ENCODE results near the gene MARK1. TPM values are rescaled to one million over a fixed set of nuclear protein-coding genes. Genes with fewer than 3 reads are reported as not detected.
"Not testable (repeated sequence)": the region's sequence is repeated elsewhere in the genome, so short reads cannot be mapped to it uniquely, and the experiment has no call there.

Gene MARK1
- total RNA-seq, 4 donors from 2014 or later = 3.2 to 14.9 (median 11.0) TPM

GRCh38 chr1:220594356-220594755, 66.4 kb downstream of the MARK1 start:
- no peaks in the 10 kb centered on the region for H3K27me3 ChIP-seq
- no peak overlapping the region for H3K4me3 ChIP-seq
- TF ChIP-seq POLR2A (IDR thresholded peaks at IDR 0.05) (no peak), CTCF (IDR thresholded peaks at IDR 0.05) (no peak)
- H3K36me3 ChIP-seq = no peaks in the 10 kb centered on the region
- intact Hi-C loops (cut with DNase I; ENCODE audit: low total_unique reads) = no loop called here
- no peaks in the 10 kb centered on the region for H3K9me3 ChIP-seq
- no peaks in the 10 kb centered on the region for H3K4me1 ChIP-seq
- no peak for DNase-seq
- H3K27ac ChIP-seq = no peak overlapping the region

- H3K9me3 ChIP-seq = no peaks in the 10 kb centered on the region
- H3K27ac ChIP-seq = no peak overlapping the region
- intact Hi-C loops (cut with DNase I; ENCODE audit: low total_unique reads) = no loop called here
- no peaks in the 10 kb centered on the region for H3K36me3 ChIP-seq
- no peak for DNase-seq
- H3K4me3 ChIP-seq = no peak overlapping the region
- TF ChIP-seq POLR2A (IDR thresholded peaks at IDR 0.05) = no peak
- no peak for TF ChIP-seq CTCF (IDR thresholded peaks at IDR 0.05)
- H3K27me3 ChIP-seq = no peaks in the 10 kb centered on the region
- no peaks in the 10 kb centered on the region for H3K4me1 ChIP-seq
These were observed 67.2 kb downstream of the MARK1 start for GRCh38 chr1:220595179-220595578.

- TF ChIP-seq CTCF (IDR thresholded peaks at IDR 0.05) (no peak), POLR2A (IDR thresholded peaks at IDR 0.05) (no peak)
- DNase-seq = no peak
- Histone ChIP-seq H3K4me3 (no peak overlapping the region), H3K36me3 (no peaks in the 10 kb centered on the region), H3K9me3 (no peaks in the 10 kb centered on the region), H3K4me1 (no peaks in the 10 kb centered on the region), H3K27ac (no peak overlapping the region), H3K27me3 (no peaks in the 10 kb centered on the region)
- intact Hi-C loops (cut with DNase I; ENCODE audit: low total_unique reads) = no loop called here
These were observed 77.0 kb downstream of the MARK1 start for GRCh38 chr1:220604926-220605325.

- H3K27ac ChIP-seq; H3K27me3 ChIP-seq; H3K36me3 ChIP-seq; DNase-seq; H3K9me3 ChIP-seq; intact Hi-C loops (cut with DNase I; ENCODE audit: low total_unique reads); H3K4me1 ChIP-seq; H3K4me3 ChIP-seq: not testable (repeated sequence)
These were observed 77.7 kb downstream of the MARK1 start for GRCh38 chr1:220605651-220606050.

- intact Hi-C loops (cut with DNase I; ENCODE audit: low total_unique reads); H3K27ac ChIP-seq; DNase-seq; H3K4me1 ChIP-seq; H3K4me3 ChIP-seq; H3K27me3 ChIP-seq; H3K36me3 ChIP-seq; H3K9me3 ChIP-seq: not testable (repeated sequence)
These were observed 83.2 kb downstream of the MARK1 start for GRCh38 chr1:220611100-220611499.

GRCh38 chr1:220616836-220617235, 88.9 kb downstream of the MARK1 start:
- DNase-seq = no peak
- Histone ChIP-seq H3K27ac (no peak overlapping the region), H3K4me3 (no peak overlapping the region), H3K36me3 (peaks cover 0 to 6% of the 10 kb centered on the region in 2 donors), H3K27me3 (peaks cover 0 to 4% of the 10 kb centered on the region in 2 donors), H3K4me1 (no peaks in the 10 kb centered on the region), H3K9me3 (no peaks in the 10 kb centered on the region)
- TF ChIP-seq POLR2A (IDR thresholded peaks at IDR 0.05) (no peak), CTCF (IDR thresholded peaks at IDR 0.05) (no peak)
- intact Hi-C loops (cut with DNase I; ENCODE audit: low total_unique reads) = no loop called here
